ENCODE data around the gene CDSN.

Gene CDSN

DNA sequence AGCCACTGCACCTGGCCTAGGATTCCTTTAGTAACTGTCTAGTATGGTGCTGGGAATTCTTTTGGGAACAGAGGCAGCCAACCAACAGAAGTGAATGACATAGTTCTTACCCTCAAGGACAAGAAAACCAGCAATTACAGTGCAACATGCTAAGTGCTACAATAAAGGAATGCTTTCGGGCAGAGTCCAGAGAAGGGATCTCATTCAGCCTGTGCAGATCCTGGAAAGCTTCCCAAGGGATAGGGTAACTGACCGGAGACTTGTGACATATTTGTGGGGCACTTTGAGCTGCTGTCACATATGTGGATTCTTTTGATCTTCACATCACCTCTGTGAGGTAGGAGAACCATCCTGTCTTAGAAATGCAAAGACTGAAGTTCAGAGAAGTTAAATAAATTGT lies 54.7 kb downstream of the CDSN start:
- no peak overlapping the region for H3K4me3 ChIP-seq (replicated peaks; ENCODE audit: low read depth, low read length)
- TF ChIP-seq, protein P1, sequence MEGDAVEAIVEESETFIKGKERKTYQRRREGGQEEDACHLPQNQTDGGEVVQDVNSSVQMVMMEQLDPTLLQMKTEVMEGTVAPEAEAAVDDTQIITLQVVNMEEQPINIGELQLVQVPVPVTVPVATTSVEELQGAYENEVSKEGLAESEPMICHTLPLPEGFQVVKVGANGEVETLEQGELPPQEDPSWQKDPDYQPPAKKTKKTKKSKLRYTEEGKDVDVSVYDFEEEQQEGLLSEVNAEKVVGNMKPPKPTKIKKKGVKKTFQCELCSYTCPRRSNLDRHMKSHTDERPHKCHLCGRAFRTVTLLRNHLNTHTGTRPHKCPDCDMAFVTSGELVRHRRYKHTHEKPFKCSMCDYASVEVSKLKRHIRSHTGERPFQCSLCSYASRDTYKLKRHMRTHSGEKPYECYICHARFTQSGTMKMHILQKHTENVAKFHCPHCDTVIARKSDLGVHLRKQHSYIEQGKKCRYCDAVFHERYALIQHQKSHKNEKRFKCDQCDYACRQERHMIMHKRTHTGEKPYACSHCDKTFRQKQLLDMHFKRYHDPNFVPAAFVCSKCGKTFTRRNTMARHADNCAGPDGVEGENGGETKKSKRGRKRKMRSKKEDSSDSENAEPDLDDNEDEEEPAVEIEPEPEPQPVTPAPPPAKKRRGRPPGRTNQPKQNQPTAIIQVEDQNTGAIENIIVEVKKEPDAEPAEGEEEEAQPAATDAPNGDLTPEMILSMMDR (IDR thresholded peaks at IDR 0.05; ENCODE audit: low read depth, low read length, missing control alignments), result no peak
- DNase-seq (ENCODE audit: extremely low read depth, low read depth), result no peak

Data from HFF-Myc (cell line).